Muscle layer of colon (tissue), 2 donors: ENCODE measurements around the gene LYPD6.

Experiments
- H3K27ac ChIP-seq: one replicate; pipeline ENCODE4 v1.7.0; 2013; ENCODE audit warnings: low read depth, mild to moderate bottlenecking, low read length, moderate library complexity
- H3K27me3 ChIP-seq, 2 donors: one replicate each; pipeline ENCODE4 v1.7.0; 2013; ENCODE audit warnings: low read length in 2 of 2, mild to moderate bottlenecking in 2 of 2; ENCODE audit not compliant: insufficient read depth in 2 of 2, control insufficient read depth in 1 of 2
- H3K36me3 ChIP-seq: one replicate; pipeline ENCODE4 v1.7.0; 2013; ENCODE audit warnings: mild to moderate bottlenecking, low read length; ENCODE audit not compliant: insufficient read depth
- H3K4me1 ChIP-seq: one replicate; pipeline ENCODE4 v1.7.0; 2013; ENCODE audit warnings: mild to moderate bottlenecking, low read length; ENCODE audit not compliant: insufficient read depth
- H3K4me3 ChIP-seq, 2 donors: one replicate each; pipeline ENCODE4 v1.7.0; 2013; ENCODE audit warnings: low read length in 2 of 2, low read depth in 1 of 2, mild to moderate bottlenecking in 1 of 2, moderate library complexity in 1 of 2
- H3K9ac ChIP-seq: one replicate; pipeline ENCODE4 v1.7.0; 2013; ENCODE audit warnings: low read length
- H3K9me3 ChIP-seq: one replicate; pipeline ENCODE4 v1.7.0; 2013; ENCODE audit warnings: mild to moderate bottlenecking, low read length
- donor health status: abdominal sarcoma.
- donor health status: Adenocarcinoma of cecum.

Gene LYPD6

GRCh38 chr2:149438330-149438960 is 108.1 kb downstream of the LYPD6 start:
- Histone ChIP-seq H3K36me3 (no peaks in the 10 kb centered on the region), H3K4me1 (no peaks in the 10 kb centered on the region), H3K9ac (no peak overlapping the region), H3K9me3 (no peaks in the 10 kb centered on the region), H3K27ac (no peak overlapping the region), H3K4me3 (no peak overlapping the region), H3K27me3 (no peaks in the 10 kb centered on the region)

GRCh38 chr2:149441255-149441654 is 110.9 kb downstream of the LYPD6 start:
- no peak overlapping the region for H3K9ac ChIP-seq
- no peak overlapping the region for H3K4me3 ChIP-seq
- no peaks in the 10 kb centered on the region for H3K9me3 ChIP-seq
- H3K27ac ChIP-seq, result no peak overlapping the region
- H3K27me3 ChIP-seq, result no peaks in the 10 kb centered on the region
- H3K36me3 ChIP-seq, result no peaks in the 10 kb centered on the region
- no peaks in the 10 kb centered on the region for H3K4me1 ChIP-seq

- no peaks in the 10 kb centered on the region for H3K4me1 ChIP-seq
- H3K9ac ChIP-seq, result no peak overlapping the region
- no peak overlapping the region for H3K27ac ChIP-seq
- H3K9me3 ChIP-seq, result no peaks in the 10 kb centered on the region
- H3K36me3 ChIP-seq, result no peaks in the 10 kb centered on the region
- no peak overlapping the region for H3K4me3 ChIP-seq
- no peaks in the 10 kb centered on the region for H3K27me3 ChIP-seq
Observed at GRCh38 chr2:149442346-149442745, 112.0 kb downstream of the LYPD6 start.

GRCh38 chr2:149443150-149443549 is 112.8 kb downstream of the LYPD6 start:
- Histone ChIP-seq H3K9me3 (no peaks in the 10 kb centered on the region), H3K27me3 (no peaks in the 10 kb centered on the region), H3K4me1 (no peaks in the 10 kb centered on the region)

GRCh38 chr2:149446748-149447147 is 116.4 kb downstream of the LYPD6 start:
- Histone ChIP-seq H3K9ac (no peak overlapping the region), H3K4me3 (no peak overlapping the region), H3K4me1 (no peaks in the 10 kb centered on the region), H3K27me3 (no peaks in the 10 kb centered on the region), H3K27ac (no peak overlapping the region), H3K9me3 (no peaks in the 10 kb centered on the region), H3K36me3 (no peaks in the 10 kb centered on the region)

More at GRCh38 chr2:149443150-149443549, 112.8 kb downstream of the LYPD6 start:
- no peak overlapping the region for H3K4me3 ChIP-seq
- no peak overlapping the region for H3K9ac ChIP-seq
- H3K27ac ChIP-seq, result no peak overlapping the region
- no peaks in the 10 kb centered on the region for H3K36me3 ChIP-seq

- Histone ChIP-seq H3K36me3 (no peaks in the 10 kb centered on the region), H3K27ac (no peak overlapping the region), H3K4me1 (no peaks in the 10 kb centered on the region), H3K9ac (no peak overlapping the region), H3K4me3 (no peak overlapping the region), H3K27me3 (no peaks in the 10 kb centered on the region), H3K9me3 (no peaks in the 10 kb centered on the region)
Observed at GRCh38 chr2:149448315-149448714, 117.9 kb downstream of the LYPD6 start.

GRCh38 chr2:149449017-149449416 is 118.6 kb downstream of the LYPD6 start:
- Histone ChIP-seq H3K4me1 (no peaks in the 10 kb centered on the region), H3K36me3 (no peaks in the 10 kb centered on the region), H3K9me3 (no peaks in the 10 kb centered on the region), H3K27me3 (no peaks in the 10 kb centered on the region), H3K4me3 (no peak overlapping the region), H3K27ac (no peak overlapping the region), H3K9ac (no peak overlapping the region)

- Histone ChIP-seq H3K27ac (no peak overlapping the region), H3K9ac (no peak overlapping the region), H3K9me3 (no peaks in the 10 kb centered on the region), H3K27me3 (no peaks in the 10 kb centered on the region), H3K4me1 (no peaks in the 10 kb centered on the region), H3K4me3 (no peak overlapping the region), H3K36me3 (no peaks in the 10 kb centered on the region)
Observed at GRCh38 chr2:149451417-149452165, 121.2 kb downstream of the LYPD6 start.

GRCh38 chr2:149456285-149456684 is 125.9 kb downstream of the LYPD6 start:
- Histone ChIP-seq H3K4me1 (no peaks in the 10 kb centered on the region), H3K9ac (no peak overlapping the region), H3K4me3 (no peak overlapping the region), H3K27me3 (no peaks in the 10 kb centered on the region), H3K9me3 (no peaks in the 10 kb centered on the region), H3K27ac (no peak overlapping the region), H3K36me3 (no peaks in the 10 kb centered on the region)

GRCh38 chr2:149458502-149458901 is 128.1 kb downstream of the LYPD6 start:
- Histone ChIP-seq H3K9me3 (no peaks in the 10 kb centered on the region), H3K36me3 (no peaks in the 10 kb centered on the region)

GRCh38 chr2:149463328-149464002 is 133.1 kb downstream of the LYPD6 start:
- no peak overlapping the region for H3K4me3 ChIP-seq
- H3K9me3 ChIP-seq, result no peaks in the 10 kb centered on the region
- H3K27ac ChIP-seq, result no peak overlapping the region
- no peaks in the 10 kb centered on the region for H3K36me3 ChIP-seq
- no peaks in the 10 kb centered on the region for H3K27me3 ChIP-seq
- no peaks in the 10 kb centered on the region for H3K4me1 ChIP-seq
- H3K9ac ChIP-seq, result no peak overlapping the region

More at GRCh38 chr2:149458502-149458901, 128.1 kb downstream of the LYPD6 start:
- H3K27me3 ChIP-seq, result no peaks in the 10 kb centered on the region
- H3K4me1 ChIP-seq, result no peaks in the 10 kb centered on the region
- no peak overlapping the region for H3K27ac ChIP-seq
- H3K4me3 ChIP-seq, result no peak overlapping the region
- H3K9ac ChIP-seq, result no peak overlapping the region
